ENCODE measurements around the gene RNF157.

Gene RNF157

DNA sequence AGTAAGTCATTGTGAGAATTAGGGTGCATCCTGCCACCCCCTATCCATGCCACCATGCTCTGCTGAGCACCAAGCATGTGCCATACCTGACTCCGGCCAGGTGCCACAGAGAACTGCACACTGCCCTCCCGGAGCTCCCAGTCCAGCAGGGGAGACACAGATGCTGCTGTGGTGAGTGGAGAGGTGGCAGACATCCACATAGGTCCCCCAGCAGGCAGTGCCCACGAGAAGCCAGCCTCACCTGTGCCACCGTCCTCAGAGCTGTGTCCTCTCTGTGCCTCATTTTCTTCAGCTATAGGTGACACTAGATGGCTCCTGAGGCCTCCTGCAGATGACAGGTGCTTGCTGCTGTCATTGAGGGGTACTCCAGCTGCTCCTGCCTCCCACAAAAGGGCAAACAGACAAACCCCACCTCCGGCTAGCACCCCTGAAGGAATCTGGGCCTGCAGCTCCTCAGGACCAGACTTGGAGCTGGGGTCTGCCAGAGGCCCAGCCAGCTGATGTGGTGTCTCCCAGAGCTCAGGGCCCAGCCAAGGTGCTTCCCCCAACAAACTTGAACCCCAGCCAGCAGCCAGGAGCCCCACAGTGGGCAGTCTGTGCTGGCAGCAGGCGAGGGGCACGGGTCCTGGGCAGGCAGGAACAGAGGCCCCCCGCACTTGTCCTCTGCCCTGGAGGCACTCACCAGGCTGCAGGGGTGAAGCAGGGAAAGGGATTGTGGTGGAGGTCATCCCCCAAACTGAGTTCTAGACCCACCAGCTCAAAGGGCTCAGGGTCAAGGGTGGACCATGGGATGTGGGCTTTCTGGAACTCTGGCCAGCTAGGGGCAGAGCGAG is 116.3 kb downstream of the RNF157 start:
- DNase-seq (ENCODE audit: low spot score): no peak

GRCh38 chr17:76123191-76123499 is 117.1 kb downstream of the RNF157 start:
- DNase-seq (ENCODE audit: low spot score): no peak

DNA sequence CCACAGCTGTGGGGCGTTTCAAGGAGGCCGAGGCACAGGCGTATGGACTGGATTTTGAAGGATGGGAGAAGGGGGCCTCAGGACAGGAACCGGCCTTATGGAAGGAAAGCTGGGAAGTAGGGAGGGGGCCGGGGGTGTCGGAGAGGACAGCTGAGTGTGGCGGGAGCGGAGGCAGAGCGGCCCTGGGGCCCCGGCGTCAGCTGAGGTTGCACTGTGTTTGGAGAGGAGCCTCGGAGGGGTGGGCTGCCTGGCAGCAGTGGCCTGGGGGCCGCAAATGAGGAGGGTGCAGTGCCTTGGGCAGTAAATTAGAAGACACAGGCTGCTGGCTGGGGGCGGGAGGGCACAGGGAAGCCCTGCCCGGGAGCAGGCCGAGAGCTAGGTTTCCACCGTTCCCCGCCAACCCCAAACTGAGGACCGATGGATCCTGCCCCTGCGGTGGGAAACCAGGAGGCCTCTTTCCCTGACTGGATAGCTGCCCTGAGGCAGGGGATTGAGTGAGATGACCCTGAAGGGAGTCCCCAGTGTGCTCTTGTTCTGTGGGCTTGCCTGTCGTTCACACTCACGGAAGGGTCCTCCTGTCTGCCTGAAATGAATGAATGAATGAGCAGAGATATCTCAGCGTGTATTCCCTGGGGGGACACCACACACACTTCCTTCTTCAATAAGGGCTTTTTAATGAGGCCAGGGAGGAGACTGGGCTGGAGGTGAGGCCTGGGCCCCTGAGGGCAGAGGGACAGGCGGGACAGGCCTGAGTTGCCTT is 117.7 kb downstream of the RNF157 start:
- no peak for DNase-seq (ENCODE audit: low spot score)

DNA sequence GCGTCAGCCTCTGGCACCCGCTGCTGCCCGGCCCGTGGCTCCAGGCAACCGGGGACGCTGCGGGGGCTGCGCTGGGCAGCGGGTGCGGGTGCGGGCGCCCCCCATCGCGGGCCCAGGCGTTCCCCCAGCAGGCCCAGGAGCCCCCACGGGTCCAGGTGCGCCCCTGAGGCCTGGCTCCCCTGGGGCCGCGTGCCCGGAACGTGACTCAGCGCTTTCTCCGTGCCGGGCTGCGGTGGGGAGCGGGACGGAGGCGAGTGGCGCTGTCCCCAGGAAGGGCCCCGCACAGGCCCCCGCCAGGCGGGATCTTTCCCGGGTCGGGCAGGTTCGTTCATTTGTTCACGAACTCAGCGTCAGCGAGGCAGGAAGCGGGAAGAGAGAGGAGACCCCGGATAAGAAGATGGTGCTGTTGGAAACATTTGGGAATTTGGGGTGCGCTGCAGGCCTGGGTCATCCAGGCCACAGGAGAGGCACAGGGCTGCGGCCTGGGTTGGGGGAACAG is 118.3 kb downstream of the RNF157 start:
- no peak for DNase-seq (ENCODE audit: low spot score)

- no peak for DNase-seq (ENCODE audit: low spot score)
Observed at GRCh38 chr17:76120658-76121008, 119.7 kb downstream of the RNF157 start.

DNA sequence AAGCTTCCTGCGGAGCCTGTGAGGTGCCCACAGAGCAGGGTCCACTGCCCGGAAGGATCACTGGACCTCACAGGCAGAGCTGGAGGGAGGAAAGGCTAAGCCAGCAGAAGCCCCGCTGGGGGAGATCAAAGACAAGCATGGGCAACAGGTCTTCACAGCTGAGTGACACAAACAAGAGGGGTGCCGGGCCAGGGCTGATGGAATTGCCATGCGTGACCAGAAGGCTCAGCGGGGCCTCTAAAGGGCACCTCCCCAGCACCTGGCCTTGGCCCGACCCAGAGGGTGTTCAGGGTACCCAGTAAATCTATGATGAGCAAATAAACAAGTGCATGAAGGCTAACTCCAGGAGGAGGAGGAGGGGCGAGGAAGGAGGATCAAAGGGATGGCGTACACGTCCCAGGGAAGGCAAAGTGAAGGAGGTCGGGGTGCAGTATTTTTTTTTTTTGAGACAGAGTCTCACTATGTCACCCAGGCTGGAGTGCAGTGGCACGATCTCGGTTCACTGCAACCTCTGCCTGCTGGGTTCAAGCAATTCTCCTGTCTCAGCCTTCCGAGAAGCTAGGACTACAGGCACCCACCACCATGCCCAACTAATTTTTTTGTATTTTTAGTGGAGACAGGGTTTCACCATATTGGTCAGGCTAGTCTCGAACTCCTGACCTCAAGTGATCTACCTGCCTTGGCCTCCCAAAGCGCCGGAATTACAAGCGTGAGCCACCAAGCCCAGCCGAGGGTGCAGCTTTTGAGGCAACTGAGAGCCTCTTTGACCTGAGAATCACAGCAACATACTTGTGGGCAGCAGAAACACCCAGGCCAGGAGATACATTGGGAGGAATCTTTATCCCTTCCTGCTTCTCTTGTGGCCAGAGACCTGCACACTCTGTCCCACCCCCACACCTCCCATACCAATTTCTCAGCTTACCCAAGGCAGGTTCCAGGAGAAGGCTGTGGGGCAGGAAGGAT is 120.6 kb downstream of the RNF157 start:
- no peak for DNase-seq (ENCODE audit: low spot score)

GRCh38 chr17:76115138-76115754 is 125.0 kb downstream of the RNF157 start:
- DNase-seq (ENCODE audit: low spot score): no peak

DNA sequence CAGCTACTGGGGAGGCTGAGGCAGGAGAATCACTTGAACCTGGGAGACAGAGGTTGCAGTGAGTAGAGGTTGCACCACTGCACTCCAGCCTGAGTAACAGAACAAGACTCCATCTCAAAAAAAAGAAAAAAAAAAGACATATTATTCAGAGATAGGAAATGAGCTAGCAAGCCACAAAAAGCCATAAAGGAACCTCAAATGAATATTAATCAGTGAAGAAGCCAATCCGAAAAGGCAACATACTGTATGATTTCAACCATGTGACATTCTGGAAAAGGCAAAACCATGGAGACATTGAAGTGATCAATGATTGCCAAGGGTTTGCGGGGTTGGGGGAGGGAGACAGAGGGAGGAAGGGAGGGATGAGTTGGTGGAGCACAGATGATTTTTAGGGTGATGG is 128.3 kb downstream of the RNF157 start:
- no peak for DNase-seq (ENCODE audit: low spot score)

GRCh38 chr17:76107509-76107908 is 132.8 kb downstream of the RNF157 start:
- DNase-seq (ENCODE audit: low spot score): no peak

- DNase-seq (ENCODE audit: low spot score): no peak
Observed at GRCh38 chr17:76106703-76107102, 133.6 kb downstream of the RNF157 start.

GRCh38 chr17:76104896-76105231 is 135.4 kb downstream of the RNF157 start:
- no peak for DNase-seq (ENCODE audit: low spot score)

GRCh38 chr17:76104140-76104895 is 136.0 kb downstream of the RNF157 start:
- no peak for DNase-seq (ENCODE audit: low spot score)

DNA sequence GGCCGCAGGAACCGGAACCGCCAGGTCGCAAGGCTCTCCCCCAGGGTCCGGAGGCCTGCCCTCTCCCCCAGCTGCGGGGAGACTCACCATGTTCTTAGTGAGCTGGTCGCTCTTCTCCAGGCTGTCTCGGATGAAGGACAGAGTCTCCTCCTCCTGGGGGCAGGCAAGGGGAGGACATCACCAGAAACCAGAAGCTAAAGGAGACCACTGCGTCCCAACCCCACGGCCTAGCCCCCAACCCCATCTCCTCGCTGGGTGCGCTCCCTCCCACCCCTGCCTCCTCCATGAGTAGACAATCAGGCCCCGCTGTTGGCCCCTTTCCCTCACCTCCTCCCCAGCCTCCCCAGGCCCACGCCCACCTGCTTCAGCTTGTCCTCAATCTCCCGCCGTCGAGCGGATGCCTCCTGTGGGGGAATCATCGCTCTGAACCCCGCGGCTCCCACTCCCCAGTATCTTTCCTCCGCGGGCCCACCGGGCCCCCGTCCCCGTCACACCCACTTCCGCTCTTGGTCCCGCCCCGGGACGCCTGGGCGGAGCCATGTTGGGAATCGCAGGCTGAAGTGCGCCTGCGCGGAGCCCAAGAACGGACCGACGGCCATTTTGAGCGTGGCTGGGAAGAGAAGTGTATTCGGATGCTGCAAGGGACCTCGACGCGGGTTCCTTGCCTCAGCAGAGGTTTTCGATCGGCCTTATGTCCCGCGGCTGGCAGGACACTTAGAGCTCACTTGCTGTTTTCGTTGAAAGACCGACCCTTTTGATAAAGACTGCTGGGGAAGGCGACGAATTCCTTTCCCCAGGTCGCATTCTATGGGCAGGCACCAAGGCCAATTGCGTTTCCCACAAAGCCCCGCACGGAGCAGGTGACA is 136.8 kb downstream of the RNF157 start, which contains the start of gene EXOC7:
Gene EXOC7 (minus strand): TSS at position 514 of the 866 bp plus-strand sequence. CDS start 95 bp downstream, at position 419.
- DNase-seq (ENCODE audit: low spot score): peak; percentile 92

- DNase-seq (ENCODE audit: low spot score): no peak
Observed at GRCh38 chr17:76102944-76103273, 137.4 kb downstream of the RNF157 start.

DNA sequence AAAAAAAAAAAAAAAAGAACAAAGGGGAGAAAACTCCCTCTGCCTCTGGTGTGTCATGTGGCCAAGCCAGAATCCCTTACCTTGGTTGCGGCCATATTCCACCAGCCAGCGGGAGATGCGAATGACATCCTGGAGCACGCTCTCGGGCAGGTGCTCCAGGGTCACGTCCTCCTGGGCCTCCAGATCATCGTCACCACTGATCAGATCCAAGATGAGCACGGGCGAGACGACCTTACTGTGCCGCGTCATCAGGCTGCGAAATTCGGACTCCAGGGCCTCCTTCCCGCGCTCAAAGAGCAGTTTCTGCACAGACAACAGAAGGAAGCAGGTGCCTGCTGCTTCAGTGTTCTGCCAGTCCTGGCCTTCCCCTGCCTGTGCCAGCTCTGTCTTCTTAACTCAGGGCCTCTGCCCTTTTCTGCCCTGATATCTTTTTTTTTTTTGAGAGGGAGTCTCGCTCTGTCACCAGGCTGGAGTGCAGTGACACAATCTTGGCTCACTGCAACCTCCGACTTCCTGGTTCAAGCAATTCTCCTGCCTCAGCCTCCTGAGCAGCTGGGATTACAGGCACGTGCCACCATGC is 142.5 kb downstream of the RNF157 start:
- no peak for DNase-seq (ENCODE audit: low spot score)

- no peak for DNase-seq (ENCODE audit: low spot score)
Observed at GRCh38 chr17:76095943-76096342, 144.3 kb downstream of the RNF157 start.

DNA sequence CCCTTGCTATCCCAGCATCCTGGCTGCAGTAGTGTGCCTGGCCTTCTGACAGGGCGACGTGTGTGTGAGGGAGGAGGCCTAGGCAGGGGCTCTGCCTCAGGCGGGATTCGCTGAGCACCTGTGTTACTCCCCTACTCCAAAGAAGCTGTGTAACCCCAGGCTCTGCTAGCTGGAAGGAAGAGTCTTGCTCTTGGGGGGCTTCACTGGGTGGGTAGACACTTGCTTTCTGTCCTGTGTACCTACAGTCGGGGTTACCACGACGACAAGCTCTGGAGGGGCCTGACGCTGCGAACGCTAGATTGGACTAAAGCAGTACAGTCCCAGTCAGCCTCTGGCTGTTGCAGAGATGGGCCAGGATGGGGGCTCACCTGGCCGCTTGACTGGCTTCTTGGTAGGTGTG is 146.2 kb downstream of the RNF157 start:
- no peak for DNase-seq (ENCODE audit: low spot score)

GRCh38 chr17:76092526-76093413 is 147.5 kb downstream of the RNF157 start:
- no peak for DNase-seq (ENCODE audit: low spot score)
